H1 (cell line): Measurements from ENCODE around the gene DDAH2.

Experiments
- BRCA1 ChIP-seq: IDR thresholded peaks from 2 replicates; pipeline ENCODE4 v1.6.1; 2012; ENCODE audit warnings: low read depth, low read length, improper control_type of control experiment
- CTCF ChIP-seq, 3 experiments: IDR thresholded peaks; 1 replicate in 2 of 3; 2 replicates in 1 of 3; pipeline versions ENCODE4 v1.5.1 to v1.6.1; 2011; ENCODE audit warnings: low read length in 3 of 3, mild to moderate bottlenecking in 3 of 3, inconsistent platforms in 2 of 3, low read depth in 1 of 3, moderate library complexity in 1 of 3; ENCODE audit not compliant: insufficient read depth in 1 of 3; ENCODE audit errors: control extremely low read depth in 1 of 3
- EGR1 ChIP-seq: IDR thresholded peaks from 2 replicates; pipeline ENCODE4 v1.6.1; 2011; ENCODE audit warnings: low read depth, low read length, borderline replicate concordance
- EZH2 ChIP-seq: fragments of 200-600 bp; sonication (generic); IDR thresholded peaks from 2 replicates; pipeline ENCODE4 v1.7.1; 2012; ENCODE audit warnings: low read depth, mild to moderate bottlenecking, moderate library complexity, low read length, inconsistent platforms; ENCODE audit not compliant: severe bottlenecking
- HDAC6 ChIP-seq: IDR thresholded peaks from one replicate; pipeline ENCODE4 v1.7.1; 2012; ENCODE audit warnings: low read depth, mild to moderate bottlenecking, inconsistent platforms, low read length, moderate library complexity
- JUND ChIP-seq: IDR thresholded peaks from 2 replicates; pipeline ENCODE4 v1.6.1; 2011; ENCODE audit warnings: mild to moderate bottlenecking, improper control_type of control experiment, low read length
- MAFK ChIP-seq: IDR thresholded peaks from 2 replicates; pipeline ENCODE4 v1.6.1; 2012; ENCODE audit warnings: low read depth, mild to moderate bottlenecking, improper control_type of control experiment, low read length
- POLR2A ChIP-seq, 2 experiments: IDR thresholded peaks; 1 replicate in 1 of 2; 2 replicates in 1 of 2; pipeline ENCODE4 v1.6.1; 2011; ENCODE audit warnings: low read depth in 2 of 2, low read length in 2 of 2, mild to moderate bottlenecking in 2 of 2; ENCODE audit errors: control extremely low read depth in 1 of 2
- SP4 ChIP-seq: IDR thresholded peaks from 2 replicates; pipeline ENCODE4 v1.6.1; 2012; ENCODE audit warnings: low read length, inconsistent platforms

DNA sequence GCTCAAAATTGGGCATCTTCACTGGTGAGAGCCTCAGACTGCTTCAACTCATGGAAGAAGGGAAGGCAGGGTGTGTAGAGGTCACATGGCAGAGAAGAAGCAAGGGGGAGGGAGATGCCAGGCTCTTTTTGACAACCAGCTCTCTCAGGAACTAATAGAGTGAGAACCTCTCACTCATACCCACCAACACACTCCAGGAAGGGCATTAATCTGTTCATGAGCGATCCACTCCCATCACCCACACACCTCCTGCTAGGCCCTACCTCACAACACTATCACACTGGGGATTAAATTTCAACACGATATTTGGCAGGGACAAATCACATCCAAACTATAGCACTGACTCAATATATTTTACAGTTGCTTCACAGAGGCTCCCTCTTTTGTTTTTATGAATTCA, 12.7 kb upstream of the DDAH2 start:
- TF ChIP-seq MAFK (no peak), POLR2A (IDR thresholded peaks at IDR 0.05; ENCODE audit: control extremely low read depth in 1 of 2, low read depth in 2 of 2, low read length in 2 of 2) (no peak), HDAC6 (no peak), EZH2 (no peak), SP4 (no peak), CTCF (IDR thresholded peaks at IDR 0.05; ENCODE audit: control extremely low read depth in 1 of 3, insufficient read depth in 1 of 3, low read depth in 1 of 3, low read length in 3 of 3) (no peak), EGR1 (no peak), BRCA1 (no peak), JUND (no peak)
